ENCODE data around the gene PKD1L1.

PKD1L1 gene

GRCh38 chr7:47818796-47819606, 129.3 kb downstream of the PKD1L1 start:
- TF ChIP-seq ZFX (IDR thresholded peaks at IDR 0.05; ENCODE audit: borderline replicate concordance) (no peak), CTCF (IDR thresholded peaks at IDR 0.05) (peak; percentile 96)
- no peak overlapping the region for H3K27ac ChIP-seq

- TF ChIP-seq ZFX (IDR thresholded peaks at IDR 0.05; ENCODE audit: borderline replicate concordance) (no peak), CTCF (IDR thresholded peaks at IDR 0.05) (no peak)
- H3K27ac ChIP-seq: no peak overlapping the region
Observed at GRCh38 chr7:47817917-47818316, 130.3 kb downstream of the PKD1L1 start.

GRCh38 chr7:47816647-47817046, 131.6 kb downstream of the PKD1L1 start:
- no peak overlapping the region for H3K27ac ChIP-seq
- TF ChIP-seq ZFX (IDR thresholded peaks at IDR 0.05; ENCODE audit: borderline replicate concordance) (no peak), CTCF (IDR thresholded peaks at IDR 0.05) (no peak)

GRCh38 chr7:47815867-47816266, 132.4 kb downstream of the PKD1L1 start:
- no peak overlapping the region for H3K27ac ChIP-seq
- TF ChIP-seq CTCF (IDR thresholded peaks at IDR 0.05): no peak
- no peak for TF ChIP-seq ZFX (IDR thresholded peaks at IDR 0.05; ENCODE audit: borderline replicate concordance)

- TF ChIP-seq ZFX (IDR thresholded peaks at IDR 0.05; ENCODE audit: borderline replicate concordance): no peak
- H3K27ac ChIP-seq: no peak overlapping the region
Observed at GRCh38 chr7:47814905-47815613, 133.2 kb downstream of the PKD1L1 start.

- no peak overlapping the region for H3K27ac ChIP-seq
- TF ChIP-seq ZFX (IDR thresholded peaks at IDR 0.05; ENCODE audit: borderline replicate concordance) (no peak), CTCF (IDR thresholded peaks at IDR 0.05) (no peak)
Observed at GRCh38 chr7:47813620-47814260, 134.5 kb downstream of the PKD1L1 start.

GRCh38 chr7:47812429-47813136, 135.7 kb downstream of the PKD1L1 start:
- H3K27ac ChIP-seq: no peak overlapping the region
- TF ChIP-seq CTCF (IDR thresholded peaks at IDR 0.05) (no peak), ZFX (IDR thresholded peaks at IDR 0.05; ENCODE audit: borderline replicate concordance) (no peak)

All from 22Rv1 (cell line).